C4-2B (cell line): ENCODE measurements around the gene DEFB127.

Experiments
- CTCF ChIP-seq: fragments of 450-650 bp; conservative IDR thresholded peaks from 2 replicates; pipeline ENCODE4 v1.5.1; 2017; ENCODE audit warnings: mild to moderate bottlenecking
- ZFX ChIP-seq: fragments of 450-650 bp; IDR thresholded peaks from 2 replicates; pipeline ENCODE4 v1.6.1; 2017

GRCh38 chr20:198225-198624 is 41.0 kb downstream of the DEFB127 start:
- TF ChIP-seq CTCF = no peak
- no peak for TF ChIP-seq ZFX
